WTC11 (cell line): ENCODE results near the gene PCP2. TPM values are rescaled to one million over a fixed set of nuclear protein-coding genes. Genes with fewer than 3 reads are reported as not detected.

Experiments used
- ATAC-seq: fragments of 200-7000 bp; cut with Tn5 transposase; 2 replicates; pipeline ENCODE4 v1.10.0; 2021; ENCODE audit warnings: mild to moderate bottlenecking, moderate library complexity
- Bru-seq: library from RNA; stranded (reverse); fragments of 400-500 nt; gene quantifications from one replicate; lab custom pipeline; 2021; lab: Mats Ljungman, UMichigan
- CTCF ChIA-PET: fragments of 300-600 bp; sonication (Branson Sonifier 250); formaldehyde crosslinking; loops from one replicate; lab custom pipeline; 2021; ENCODE audit warnings: antibody characterized with exemption; lab: Charles Lee
- POLR2A ChIA-PET: fragments of 350-600 bp; sonication (Branson Sonifier 250); formaldehyde crosslinking; loops from one replicate; lab custom pipeline; 2021; ENCODE audit warnings: antibody characterized with exemption; lab: Charles Lee
- DNase-seq: peaks from one replicate; pipeline ENCODE4 v3.0.0; 2021; ENCODE audit warnings: low spot score
- H3K27ac Mint-ChIP-seq: 2 replicates; pipeline ENCODE4 v1.8.0; 2021; ENCODE audit warnings: mixed read lengths
- H3K27me3 Mint-ChIP-seq: 2 replicates; pipeline ENCODE4 v1.8.0; 2021; ENCODE audit warnings: low read depth, mild to moderate bottlenecking, moderate library complexity, mixed read lengths
- H3K36me3 Mint-ChIP-seq: 2 replicates; pipeline ENCODE4 v1.8.0; 2021; ENCODE audit warnings: mixed read lengths
- H3K4me1 Mint-ChIP-seq: 2 replicates; pipeline ENCODE4 v1.8.0; 2022; ENCODE audit warnings: mixed read lengths
- H3K4me3 Mint-ChIP-seq: 2 replicates; pipeline ENCODE4 v1.8.0; 2021; ENCODE audit warnings: mild to moderate bottlenecking, moderate library complexity, mixed read lengths
- H3K9me3 Mint-ChIP-seq: 2 replicates; pipeline ENCODE4 v1.8.0; 2021; ENCODE audit warnings: mixed read lengths
- CBFB ChIP-seq: sonication (generic); formaldehyde crosslinking; IDR thresholded peaks from 2 replicates; pipeline ENCODE4 v1.8.1; 2022; ENCODE audit warnings: mild to moderate bottlenecking, low read depth, missing genetic modification reagents
- CREB1 ChIP-seq: sonication (generic); formaldehyde crosslinking; IDR thresholded peaks from 2 replicates; pipeline ENCODE4 v1.8.0; 2023; ENCODE audit warnings: mild to moderate bottlenecking, missing genetic modification reagents
- E2F1 ChIP-seq: sonication (generic); formaldehyde crosslinking; IDR thresholded peaks from 2 replicates; pipeline ENCODE4 v1.8.0; 2022; ENCODE audit warnings: mild to moderate bottlenecking, missing genetic modification reagents
- FOXJ3 ChIP-seq: sonication (generic); formaldehyde crosslinking; IDR thresholded peaks from 2 replicates; pipeline ENCODE4 v1.9.0; 2021; ENCODE audit warnings: missing genetic modification reagents, mild to moderate bottlenecking, borderline replicate concordance
- GRHL2 ChIP-seq: fragments of 250-450 bp; sonication (Bioruptor Pico); IDR thresholded peaks from 2 replicates; pipeline ENCODE4 v1.8.0; 2022; ENCODE audit warnings: mild to moderate bottlenecking, moderate library complexity; ENCODE audit not compliant: insufficient replicate concordance, severe bottlenecking
- JUN ChIP-seq: sonication (generic); formaldehyde crosslinking; IDR thresholded peaks from 2 replicates; pipeline ENCODE4 v1.8.0; 2023; ENCODE audit warnings: mild to moderate bottlenecking, missing genetic modification reagents
- MXD4 ChIP-seq: fragments of 250-450 bp; sonication (Bioruptor Pico); IDR thresholded peaks from 2 replicates; pipeline ENCODE4 v1.8.0; 2021; ENCODE audit warnings: mild to moderate bottlenecking, moderate library complexity, borderline replicate concordance
- PRRX2 ChIP-seq: fragments of 250-450 bp; sonication (Bioruptor Pico); IDR thresholded peaks from 2 replicates; pipeline ENCODE4 v1.8.0; 2021; ENCODE audit warnings: mild to moderate bottlenecking
- SOX15 ChIP-seq: fragments of 250-450 bp; sonication (Bioruptor Pico); IDR thresholded peaks from 2 replicates; pipeline ENCODE4 v1.9.0; 2021; ENCODE audit warnings: mild to moderate bottlenecking
- ZNF219 ChIP-seq: sonication (generic); formaldehyde crosslinking; IDR thresholded peaks from 2 replicates; pipeline ENCODE4 v1.8.0; 2023; ENCODE audit warnings: missing genetic modification reagents, mild to moderate bottlenecking, borderline replicate concordance
- ZNF317 ChIP-seq: sonication (generic); formaldehyde crosslinking; IDR thresholded peaks from 2 replicates; pipeline ENCODE4 v1.8.1; 2023; ENCODE audit warnings: low read depth, mild to moderate bottlenecking, moderate library complexity, missing genetic modification reagents, borderline replicate concordance
- long read RNA-seq, 3 experiments: library from RNA in 1 of 3; library from capped mRNA in 1 of 3; library from polyadenylated mRNA in 1 of 3; unstranded in 2 of 3; stranded (forward) in 1 of 3; transcript quantifications; one replicate each; pipeline ENCODE4 v2.0.0, GENCODE V29; 2021
- total RNA-seq: library from RNA; stranded (reverse); gene quantifications from 3 replicates; pipeline ENCODE4 v1.2.3, GENCODE V29; 2021
- TF ChIP-seq, protein P1 (sequence below): fragments of 250-450 bp; sonication (Bioruptor Pico); IDR thresholded peaks from 2 replicates; pipeline ENCODE4 v1.9.0; 2021; ENCODE audit warnings: mild to moderate bottlenecking
- TF ChIP-seq, protein P2 (sequence below): sonication (generic); formaldehyde crosslinking; IDR thresholded peaks from 2 replicates; pipeline ENCODE4 v1.8.0; 2023; ENCODE audit warnings: mild to moderate bottlenecking, missing genetic modification reagents

The PCP2 gene
- total RNA-seq (0.48 to 1.1 TPM (median 0.85 TPM) in 3 replicates), Bru-seq, nascent RNA (percentile 20 among the genes with signal in this experiment)
- long read RNA-seq, experiment 1: 0 reads
- long read RNA-seq, experiment 2: 0 reads
- long read RNA-seq, experiment 3: 0 reads

- H3K4me1 Mint-ChIP-seq: peaks cover 18% of the 10 kb centered on the region
- DNase-seq (no peak), ATAC-seq (no peak)
- H3K27ac Mint-ChIP-seq: no peak within 1 kb of the TSS; the same call in 1 of the 2 replicates
- TF ChIP-seq PRRX2 (CRISPR knock-in tag) (no peak), GRHL2 (CRISPR knock-in tag) (no peak), CBFB (CRISPR knock-in tag) (no peak), CREB1 (CRISPR knock-in tag) (no peak), ZNF219 (CRISPR knock-in tag) (no peak)
- TF ChIP-seq, protein P1, sequence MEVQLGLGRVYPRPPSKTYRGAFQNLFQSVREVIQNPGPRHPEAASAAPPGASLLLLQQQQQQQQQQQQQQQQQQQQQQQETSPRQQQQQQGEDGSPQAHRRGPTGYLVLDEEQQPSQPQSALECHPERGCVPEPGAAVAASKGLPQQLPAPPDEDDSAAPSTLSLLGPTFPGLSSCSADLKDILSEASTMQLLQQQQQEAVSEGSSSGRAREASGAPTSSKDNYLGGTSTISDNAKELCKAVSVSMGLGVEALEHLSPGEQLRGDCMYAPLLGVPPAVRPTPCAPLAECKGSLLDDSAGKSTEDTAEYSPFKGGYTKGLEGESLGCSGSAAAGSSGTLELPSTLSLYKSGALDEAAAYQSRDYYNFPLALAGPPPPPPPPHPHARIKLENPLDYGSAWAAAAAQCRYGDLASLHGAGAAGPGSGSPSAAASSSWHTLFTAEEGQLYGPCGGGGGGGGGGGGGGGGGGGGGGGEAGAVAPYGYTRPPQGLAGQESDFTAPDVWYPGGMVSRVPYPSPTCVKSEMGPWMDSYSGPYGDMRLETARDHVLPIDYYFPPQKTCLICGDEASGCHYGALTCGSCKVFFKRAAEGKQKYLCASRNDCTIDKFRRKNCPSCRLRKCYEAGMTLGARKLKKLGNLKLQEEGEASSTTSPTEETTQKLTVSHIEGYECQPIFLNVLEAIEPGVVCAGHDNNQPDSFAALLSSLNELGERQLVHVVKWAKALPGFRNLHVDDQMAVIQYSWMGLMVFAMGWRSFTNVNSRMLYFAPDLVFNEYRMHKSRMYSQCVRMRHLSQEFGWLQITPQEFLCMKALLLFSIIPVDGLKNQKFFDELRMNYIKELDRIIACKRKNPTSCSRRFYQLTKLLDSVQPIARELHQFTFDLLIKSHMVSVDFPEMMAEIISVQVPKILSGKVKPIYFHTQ (CRISPR knock-in tag): no peak
- TF ChIP-seq, protein P2, sequence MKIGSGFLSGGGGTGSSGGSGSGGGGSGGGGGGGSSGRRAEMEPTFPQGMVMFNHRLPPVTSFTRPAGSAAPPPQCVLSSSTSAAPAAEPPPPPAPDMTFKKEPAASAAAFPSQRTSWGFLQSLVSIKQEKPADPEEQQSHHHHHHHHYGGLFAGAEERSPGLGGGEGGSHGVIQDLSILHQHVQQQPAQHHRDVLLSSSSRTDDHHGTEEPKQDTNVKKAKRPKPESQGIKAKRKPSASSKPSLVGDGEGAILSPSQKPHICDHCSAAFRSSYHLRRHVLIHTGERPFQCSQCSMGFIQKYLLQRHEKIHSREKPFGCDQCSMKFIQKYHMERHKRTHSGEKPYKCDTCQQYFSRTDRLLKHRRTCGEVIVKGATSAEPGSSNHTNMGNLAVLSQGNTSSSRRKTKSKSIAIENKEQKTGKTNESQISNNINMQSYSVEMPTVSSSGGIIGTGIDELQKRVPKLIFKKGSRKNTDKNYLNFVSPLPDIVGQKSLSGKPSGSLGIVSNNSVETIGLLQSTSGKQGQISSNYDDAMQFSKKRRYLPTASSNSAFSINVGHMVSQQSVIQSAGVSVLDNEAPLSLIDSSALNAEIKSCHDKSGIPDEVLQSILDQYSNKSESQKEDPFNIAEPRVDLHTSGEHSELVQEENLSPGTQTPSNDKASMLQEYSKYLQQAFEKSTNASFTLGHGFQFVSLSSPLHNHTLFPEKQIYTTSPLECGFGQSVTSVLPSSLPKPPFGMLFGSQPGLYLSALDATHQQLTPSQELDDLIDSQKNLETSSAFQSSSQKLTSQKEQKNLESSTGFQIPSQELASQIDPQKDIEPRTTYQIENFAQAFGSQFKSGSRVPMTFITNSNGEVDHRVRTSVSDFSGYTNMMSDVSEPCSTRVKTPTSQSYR: no peak
- 0 out of 2 replicates have a peak, but pooled peaks cover 4% of the 10 kb centered on the region for H3K36me3 Mint-ChIP-seq
- no peaks in the 10 kb centered on the region for H3K9me3 Mint-ChIP-seq
- POLR2A ChIA-PET: no interaction called here
- peaks cover 30% of the 10 kb centered on the region for H3K27me3 Mint-ChIP-seq
- CTCF ChIA-PET: interaction anchor here (1.1 to 1.2 kb wide), 3 partner anchors 19 to 65 kb away, joined by 3 to 8 read pairs (median 4); partner anchors contain the start of gene TRAPPC5
- H3K4me3 Mint-ChIP-seq: no peak within 1 kb of the TSS
Measured at GRCh38 chr19:7633698-7634097, at the start of gene PCP2. PCP2 (minus strand) TSS chr19:7633719; CDS start chr19:7633457, 262 bp downstream.

GRCh38 chr19:7682175-7682855 lies 48.8 kb upstream of the PCP2 start:
- CTCF ChIA-PET: interaction anchor here (2.7 kb wide), 1 partner anchor 114 kb away, joined by 99 read pairs; no protein-coding TSS in a partner anchor
- peak overlapping the region; percentile 79 for H3K4me3 Mint-ChIP-seq
- DNase-seq: peak; percentile 61
- H3K36me3 Mint-ChIP-seq: peaks cover 14% of the 10 kb centered on the region
- ATAC-seq: no peak; the same call in 1 of the 2 replicates
- H3K4me1 Mint-ChIP-seq: peaks cover 17% of the 10 kb centered on the region
- peaks cover 21% of the 10 kb centered on the region for H3K27me3 Mint-ChIP-seq
- H3K27ac Mint-ChIP-seq: peak overlapping the region; percentile 89
- POLR2A ChIA-PET: interaction anchor here (0.5 kb wide), 1 partner anchor 12 kb away, joined by 5 read pairs; no protein-coding TSS in a partner anchor
- H3K9me3 Mint-ChIP-seq: no peaks in the 10 kb centered on the region
- TF ChIP-seq ZNF317 (no peak), JUN (0 out of 2 replicates have a peak, but pooled peaks have one; percentile 34)

- Mint-ChIP-seq H3K36me3 (peaks cover 14% of the 10 kb centered on the region), H3K27me3 (peaks cover 29% of the 10 kb centered on the region), H3K4me3 (peak overlapping the region; percentile 79), H3K4me1 (peaks cover 20% of the 10 kb centered on the region), H3K9me3 (no peaks in the 10 kb centered on the region), H3K27ac (peak overlapping the region; percentile 89)
- ATAC-seq (peak; percentile 63), DNase-seq (peak; percentile 84)
- POLR2A ChIA-PET: interaction anchor here (0.5 to 1.3 kb wide), 4 partner anchors 12 to 188 kb away, joined by 3 to 14 read pairs (median 5); no protein-coding TSS in a partner anchor
- CTCF ChIA-PET: interaction anchor here (0.6 to 2.7 kb wide), 94 partner anchors 8 to 582 kb away, joined by 3 to 99 read pairs (median 5); partner anchors contain the start of genes CAMSAP3, CD209, MAP2K7 and MCOLN1
- TF ChIP-seq MXD4 (CRISPR knock-in tag) (no peak), FOXJ3 (CRISPR knock-in tag) (no peak), E2F1 (CRISPR knock-in tag) (no peak), SOX15 (CRISPR knock-in tag) (no peak)
- TF ChIP-seq, protein P2: peak; percentile 92
Measured at GRCh38 chr19:7681340-7682174, 48.0 kb upstream of the PCP2 start.
